C4-2B (cell line): ENCODE measurements around the gene ZNF408.

Experiments used
- CTCF ChIP-seq: fragments of 450-650 bp; conservative IDR thresholded peaks from 2 replicates; pipeline ENCODE4 v1.5.1; 2017; ENCODE audit warnings: mild to moderate bottlenecking
- ZFX ChIP-seq: fragments of 450-650 bp; IDR thresholded peaks from 2 replicates; pipeline ENCODE4 v1.6.1; 2017

GRCh38 chr11:46745328-46745727 is 44.5 kb downstream of the ZNF408 start:
- TF ChIP-seq CTCF (no peak), ZFX (no peak)
